ENCODE data around the gene CLIP3.

- TF ChIP-seq CTCF (IDR thresholded peaks at IDR 0.05; ENCODE audit: low read depth, low read length, missing input control) (no peak), JUND (IDR thresholded peaks at IDR 0.05) (no peak), REST (IDR thresholded peaks at IDR 0.05) (no peak), MAX (IDR thresholded peaks at IDR 0.05) (no peak), YY1 (IDR thresholded peaks at IDR 0.05) (no peak), FOXA1 (IDR thresholded peaks at IDR 0.05) (no peak), GABPA (IDR thresholded peaks at IDR 0.05 in 1 of 2, conservative IDR thresholded peaks at IDR 0.05 in 1 of 2) (no peak), ZBTB33 (IDR thresholded peaks at IDR 0.05) (no peak), RAD21 (IDR thresholded peaks at IDR 0.05) (no peak), EGR1 (IDR thresholded peaks at IDR 0.05; ENCODE audit: low read depth in 2 of 2) (no peak), SP1 (IDR thresholded peaks at IDR 0.05) (no peak)
These were observed 65.9 kb downstream of the CLIP3 start for GRCh38 chr19:35966771-35967170.

All from liver (tissue), 3 donors.